GM19395 (cell line): ENCODE measurements around the gene STARD10.

ENCODE experiments used
- ATAC-seq: cut with Tn5 transposase; IDR thresholded peaks from one replicate; pipeline ENCODE4 v1.9.1; 2021; ENCODE audit warnings: mild to moderate bottlenecking, moderate library complexity; ENCODE audit not compliant: unreplicated experiment

STARD10 gene

GRCh38 chr11:72750086-72750485 is 43.8 kb downstream of the STARD10 start:
- ATAC-seq = no peak

DNA sequence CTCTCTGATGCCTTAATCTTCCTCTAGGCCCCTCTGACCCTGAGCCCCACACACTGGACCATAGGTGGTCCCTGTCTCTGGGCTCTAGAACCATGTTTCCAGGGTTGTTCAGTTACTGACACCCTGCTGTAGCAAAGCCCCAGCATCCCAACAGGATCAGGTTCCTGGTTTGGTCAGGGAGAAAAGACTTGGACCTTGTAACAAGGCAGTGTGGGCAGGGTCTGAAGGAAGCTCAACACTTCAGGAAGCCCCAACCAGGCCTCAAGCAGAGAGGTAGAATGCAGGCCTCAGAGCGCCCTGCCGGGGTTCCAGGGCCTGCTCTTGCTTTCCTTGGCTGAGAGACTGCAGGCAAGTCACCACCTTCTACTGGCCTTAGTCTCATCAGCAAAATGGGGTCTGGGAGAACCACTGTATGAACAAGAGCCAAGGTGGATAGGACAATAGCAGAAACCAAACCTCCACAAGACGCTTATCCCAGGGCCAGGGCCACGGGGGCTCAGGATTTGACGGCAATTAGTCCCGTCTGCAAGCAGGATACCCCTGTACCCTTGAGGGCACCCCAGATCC is 46.5 kb downstream of the STARD10 start:
- no peak for ATAC-seq

- ATAC-seq = no peak
Measured at GRCh38 chr11:72746821-72747220, 47.0 kb downstream of the STARD10 start.

DNA sequence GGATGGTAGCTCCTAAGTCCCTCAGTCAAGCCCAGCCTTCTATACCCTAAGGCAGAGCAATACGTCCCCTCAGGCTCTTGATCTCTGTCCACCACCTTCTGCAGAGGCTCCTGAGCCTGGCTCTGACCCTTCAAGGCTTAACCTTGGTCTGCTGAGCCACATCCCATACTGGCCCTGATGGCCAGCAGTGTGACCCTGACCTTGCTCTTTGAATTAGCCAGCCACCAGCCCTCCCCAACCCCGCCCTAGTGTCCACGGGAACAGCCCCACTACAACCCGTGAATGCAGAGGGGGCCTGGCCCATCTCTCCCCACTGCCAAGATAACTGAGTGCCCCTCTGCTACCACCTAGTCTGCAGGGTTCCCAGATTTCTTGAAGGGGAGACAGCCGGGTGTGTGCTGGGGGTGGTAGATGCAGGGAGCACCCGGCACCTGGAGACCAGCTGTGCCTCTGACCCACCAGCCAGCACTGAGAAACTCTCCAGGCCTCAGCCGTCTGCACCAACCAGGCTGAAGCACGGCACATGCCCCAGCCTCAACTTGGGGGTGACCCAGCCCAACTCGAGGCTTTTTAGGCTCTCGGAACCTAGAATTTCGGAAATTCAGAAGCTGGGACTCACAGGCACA is 47.8 kb downstream of the STARD10 start:
- no peak for ATAC-seq

- no peak for ATAC-seq
Measured at GRCh38 chr11:72745511-72745910, 48.3 kb downstream of the STARD10 start.

GRCh38 chr11:72744474-72744873 is 49.4 kb downstream of the STARD10 start:
- ATAC-seq = no peak

DNA sequence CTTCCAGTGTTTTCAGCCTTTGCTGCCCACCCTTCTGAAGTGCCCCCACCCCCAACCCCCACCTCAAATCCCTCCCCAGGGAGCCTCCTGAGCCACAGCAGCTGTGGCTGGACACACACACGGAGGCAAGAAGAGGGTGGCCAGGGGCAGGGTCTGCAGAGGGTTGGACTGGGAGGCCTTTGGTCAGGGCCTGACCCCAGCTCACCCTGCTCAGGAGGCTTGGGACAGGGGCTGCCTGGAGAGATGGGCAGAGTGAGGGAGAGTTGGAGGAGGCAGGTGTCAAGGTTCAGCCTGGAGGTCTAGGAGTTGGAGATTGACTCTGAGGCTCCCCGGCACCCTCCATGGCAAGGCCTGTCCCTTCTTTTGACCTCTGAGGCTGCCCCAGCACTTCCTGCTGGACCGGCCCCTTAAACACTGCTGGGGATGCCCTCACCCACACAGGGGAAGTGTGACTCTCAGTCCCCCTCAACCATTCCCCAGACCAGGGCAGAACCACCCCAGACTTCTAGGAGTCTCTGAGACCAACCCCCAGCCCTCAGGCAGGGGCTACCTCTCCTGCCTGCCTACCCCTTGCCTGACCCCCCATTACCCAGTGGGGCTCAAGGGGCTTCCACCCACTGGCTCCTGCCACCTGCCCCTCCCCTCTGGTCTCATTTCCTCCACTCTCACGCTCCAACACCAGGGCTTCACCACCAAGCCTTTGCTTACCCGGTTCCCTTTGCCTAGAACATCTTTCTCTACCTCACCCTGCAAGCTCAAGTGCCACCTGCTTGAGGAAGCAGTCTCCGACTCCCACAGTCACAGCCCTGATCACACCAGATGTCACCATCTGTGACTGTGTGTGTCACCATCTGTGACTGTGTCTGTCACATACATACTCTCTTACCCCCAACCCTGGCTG is 50.3 kb downstream of the STARD10 start:
- ATAC-seq = no peak

DNA sequence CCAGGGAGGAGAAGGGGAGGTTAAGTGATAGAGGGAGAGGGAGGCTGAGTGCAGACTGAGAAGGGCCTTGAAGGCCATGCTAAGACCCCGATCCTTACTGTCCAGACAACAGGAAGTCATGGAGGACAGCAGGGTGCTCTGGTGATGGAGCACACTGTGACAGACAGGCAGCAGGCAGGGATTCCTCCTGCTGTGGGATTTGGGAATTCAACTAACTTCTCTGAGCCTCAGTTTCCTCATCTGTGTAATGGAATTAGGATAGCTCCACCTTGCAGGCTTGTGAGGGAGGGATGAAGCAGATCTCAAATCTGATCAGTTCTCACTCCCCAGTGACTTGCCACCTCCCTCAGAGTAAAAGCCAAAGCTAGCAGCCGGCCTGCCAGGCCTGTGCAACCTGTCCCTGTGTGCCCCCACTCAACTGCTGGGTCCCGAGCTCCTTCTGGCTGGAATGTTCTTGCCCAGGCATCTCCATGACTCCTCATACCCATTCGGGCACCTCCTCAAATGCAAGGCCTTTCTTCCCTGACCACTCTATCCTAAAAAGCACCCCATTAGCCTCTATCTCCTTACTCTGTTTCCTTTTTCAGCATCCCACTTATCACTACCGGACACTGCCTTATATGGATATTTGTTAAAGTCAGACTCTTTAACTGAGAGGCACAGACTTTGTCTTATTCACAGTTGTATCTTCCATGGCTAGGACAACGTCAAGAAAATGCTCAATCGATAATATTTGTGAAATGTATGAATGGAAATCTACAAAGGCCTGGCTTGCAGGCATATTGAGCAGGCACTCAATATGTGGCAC is 51.1 kb downstream of the STARD10 start:
- no peak for ATAC-seq

DNA sequence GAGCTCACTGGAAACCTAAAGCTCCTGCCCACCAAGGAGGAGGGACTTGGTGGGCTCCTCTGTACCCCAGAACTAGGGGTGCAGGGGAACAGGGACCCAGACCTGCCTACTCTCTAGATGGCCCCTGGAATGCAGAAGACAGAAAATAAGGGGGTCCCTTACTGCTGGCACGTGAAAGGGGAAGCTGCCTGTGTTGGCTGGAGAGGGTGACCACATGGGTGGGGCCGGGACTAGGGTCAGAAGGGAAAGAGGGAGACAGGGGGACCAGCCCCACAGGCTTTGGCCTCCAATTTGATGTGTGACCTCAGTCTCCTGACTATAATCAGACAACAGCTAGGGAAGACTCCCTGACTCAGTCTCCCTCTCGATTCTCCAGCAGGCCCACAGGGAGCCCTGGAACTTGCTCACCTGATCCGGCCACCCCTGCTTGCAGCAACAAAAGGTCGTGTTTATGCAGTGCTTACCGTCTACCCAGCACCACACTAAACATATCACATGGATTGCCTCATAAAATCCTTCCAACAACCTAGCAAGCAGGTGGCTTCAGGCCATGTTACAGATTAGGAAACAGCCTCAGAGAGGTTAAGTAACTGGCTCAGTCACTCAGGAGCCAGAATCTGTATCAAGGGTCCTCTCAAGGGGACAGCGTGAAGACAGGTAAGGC is 51.9 kb downstream of the STARD10 start:
- no peak for ATAC-seq

DNA sequence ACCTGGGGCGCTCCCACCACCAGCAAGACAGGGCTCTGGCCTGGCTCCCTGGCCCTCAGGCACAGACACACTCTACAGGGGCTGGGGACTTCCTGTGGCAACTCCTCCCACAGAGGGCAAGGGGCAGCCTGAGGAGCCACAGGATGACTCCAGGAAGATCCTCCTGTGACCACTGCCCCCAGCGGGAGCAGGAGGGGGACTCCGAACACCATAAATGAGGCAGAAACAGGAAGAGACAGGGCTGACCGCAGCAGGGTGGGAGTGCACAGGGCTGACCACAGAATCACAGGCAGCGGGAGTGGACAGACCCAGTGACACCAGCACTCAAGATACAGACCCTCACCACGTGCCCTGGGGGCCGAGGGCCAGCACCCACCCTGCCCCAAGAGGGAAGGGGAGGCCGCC is 52.4 kb downstream of the STARD10 start:
- ATAC-seq = no peak

- ATAC-seq = no peak
Measured at GRCh38 chr11:72740562-72741428, 53.1 kb downstream of the STARD10 start.

DNA sequence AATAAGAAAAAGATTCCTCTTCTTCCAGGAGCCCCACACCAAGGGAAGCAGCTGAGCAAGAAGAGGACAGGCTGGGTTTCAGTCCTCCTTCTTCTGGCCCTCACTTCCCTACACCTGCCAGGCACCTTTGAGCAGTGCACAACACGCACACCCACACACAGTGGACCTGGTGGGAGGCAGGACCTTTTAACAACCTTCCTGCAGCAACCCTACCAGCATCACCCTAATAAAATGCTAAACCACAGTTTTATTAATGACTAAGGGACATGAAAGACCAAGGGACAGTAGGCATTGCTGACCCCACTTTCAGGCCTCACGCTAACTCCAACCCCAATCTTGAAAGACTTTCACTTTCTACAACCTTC is 53.8 kb downstream of the STARD10 start:
- ATAC-seq = no peak

DNA sequence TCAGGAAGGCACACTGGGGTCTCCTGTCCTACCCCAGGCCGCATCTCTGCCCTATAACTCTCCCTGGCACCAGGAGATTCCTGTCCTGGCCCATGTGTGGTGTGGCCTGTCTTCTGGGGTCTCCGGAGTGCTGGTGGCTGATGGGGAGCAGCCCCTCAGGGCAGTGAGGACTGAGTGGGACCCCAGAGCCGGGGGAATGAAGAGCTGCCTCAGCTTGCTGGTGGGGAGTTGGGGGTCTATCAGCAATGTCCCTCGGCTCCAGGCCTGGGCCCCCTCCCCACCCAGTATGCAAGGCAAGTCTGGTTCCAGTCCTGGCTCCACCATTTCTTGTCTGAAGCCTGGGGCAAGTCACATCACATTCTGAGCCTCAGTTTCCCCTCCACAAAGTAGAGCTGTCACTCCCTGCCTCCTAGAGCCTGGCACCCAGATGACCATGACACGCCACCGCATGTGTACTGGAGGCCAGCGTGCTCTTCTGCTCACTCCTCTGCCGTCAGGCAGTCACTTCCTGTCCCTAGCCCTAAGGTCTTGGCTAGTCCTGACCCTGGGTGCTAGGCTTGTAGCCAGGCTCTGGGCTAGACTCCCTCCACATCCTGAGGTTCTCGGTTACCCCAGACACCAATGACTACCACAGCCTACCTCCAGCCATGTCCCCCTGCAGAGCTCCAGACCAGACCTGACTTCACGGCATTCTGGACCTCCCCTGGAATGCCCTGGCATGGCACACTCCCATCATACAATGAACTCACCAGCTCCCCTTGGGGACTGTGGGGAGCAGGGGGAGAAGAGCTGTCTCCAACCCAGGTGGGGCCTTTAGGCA is 54.4 kb downstream of the STARD10 start:
- ATAC-seq = no peak

GRCh38 chr11:72738199-72739141 is 55.4 kb downstream of the STARD10 start:
- no peak for ATAC-seq

GRCh38 chr11:72737336-72737735 is 56.5 kb downstream of the STARD10 start:
- ATAC-seq = no peak

DNA sequence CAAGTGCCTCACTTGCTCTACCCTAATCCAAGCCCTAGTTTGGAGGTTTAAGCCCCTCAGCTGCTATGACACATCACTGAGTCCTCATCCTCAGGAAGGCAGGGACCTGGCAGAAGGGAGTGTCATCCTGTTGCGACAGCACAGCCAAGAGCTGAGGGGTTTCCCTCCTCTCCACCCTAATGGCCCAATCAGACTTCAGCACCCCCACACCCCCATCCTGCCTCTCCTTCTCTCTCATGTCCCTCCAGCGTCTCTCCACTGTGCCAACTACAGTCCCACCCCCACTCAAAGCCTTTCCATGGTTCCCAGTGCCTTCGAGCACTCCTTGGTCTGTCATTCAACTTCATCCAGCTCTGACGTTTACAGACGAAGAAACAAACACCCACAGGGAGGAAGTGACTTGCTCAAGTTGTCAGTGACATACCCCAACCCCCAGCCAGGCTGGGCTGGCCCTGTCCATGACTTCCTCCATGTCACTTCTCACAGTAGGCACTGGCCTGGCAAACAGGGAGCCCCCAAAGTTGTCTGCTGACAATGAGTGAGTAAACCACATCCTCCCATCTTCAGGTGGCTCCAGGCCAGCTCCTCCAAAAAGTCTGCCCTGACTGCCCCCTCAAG is 57.3 kb downstream of the STARD10 start:
- no peak for ATAC-seq

DNA sequence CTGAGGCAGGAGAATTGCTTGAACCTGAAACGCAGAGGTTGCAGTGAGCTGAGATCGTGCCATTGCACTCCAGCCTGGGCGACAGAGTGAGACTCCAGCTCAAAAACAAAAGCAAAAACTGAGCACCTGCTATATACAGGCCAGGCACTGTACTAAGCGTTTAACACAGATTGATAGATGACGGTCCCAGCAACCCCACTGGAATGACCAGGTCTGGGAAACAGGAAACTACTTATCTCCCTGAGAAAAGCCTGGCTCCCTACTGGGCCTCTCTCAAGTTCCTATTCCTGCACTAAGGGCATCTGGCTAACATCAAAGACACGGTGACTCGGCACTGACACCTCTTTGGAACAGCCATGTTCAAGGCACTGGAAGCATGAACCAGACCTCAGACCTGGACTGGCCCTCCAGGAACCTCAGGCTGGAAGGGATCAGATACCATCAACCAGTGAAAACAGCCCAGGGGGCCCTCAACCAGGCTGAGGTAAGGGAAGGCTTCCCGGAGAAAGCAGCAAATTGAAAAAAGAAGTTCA is 58.3 kb downstream of the STARD10 start:
- ATAC-seq = no peak
